ENCODE measurements around the gene IGSF9.

Gene IGSF9

DNA sequence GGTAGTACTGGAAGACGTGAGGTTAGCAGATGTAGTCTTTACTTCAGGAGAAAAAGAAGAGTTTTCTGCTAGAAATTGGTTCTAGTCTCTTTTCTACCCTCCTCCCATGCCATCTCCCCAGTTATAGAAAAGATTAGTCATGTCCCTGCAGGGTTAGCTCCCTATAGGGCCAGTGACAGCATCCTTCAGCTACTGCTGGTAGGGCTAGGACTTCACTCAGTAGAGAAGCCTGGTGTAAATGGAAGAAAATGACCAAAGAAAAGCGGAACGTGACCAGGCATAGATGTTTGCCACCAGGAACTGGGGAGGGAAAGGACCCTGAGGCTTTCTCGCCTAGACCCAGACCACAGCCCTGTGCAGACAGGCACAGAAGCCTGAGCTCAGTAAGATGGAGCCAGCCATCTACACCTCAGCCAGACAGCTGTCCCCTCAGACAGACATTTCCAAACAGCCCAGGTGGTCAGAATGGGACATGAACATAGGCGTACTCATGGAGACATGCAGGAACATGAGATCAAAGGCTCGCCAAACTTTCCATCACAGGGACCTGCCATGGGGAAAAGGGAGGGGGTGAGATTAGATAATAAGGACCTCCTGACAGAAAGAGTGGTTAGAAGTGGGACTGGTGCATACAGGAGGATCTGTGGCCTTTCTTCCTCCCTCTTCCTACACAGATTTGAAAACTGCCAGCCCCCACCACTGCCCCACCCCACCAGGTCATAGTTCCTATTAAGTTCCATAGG, 32.1 kb upstream of the IGSF9 start:
- no peak overlapping the region for H3K4me3 ChIP-seq (ENCODE audit: control insufficient read depth, low read depth, low read length)
- DNase-seq (ENCODE audit: low read depth) = no peak
- no peak for TF ChIP-seq CTCF (conservative IDR thresholded peaks at IDR 0.05; ENCODE audit: control insufficient read depth, insufficient read depth, low read depth, low read length)

DNA sequence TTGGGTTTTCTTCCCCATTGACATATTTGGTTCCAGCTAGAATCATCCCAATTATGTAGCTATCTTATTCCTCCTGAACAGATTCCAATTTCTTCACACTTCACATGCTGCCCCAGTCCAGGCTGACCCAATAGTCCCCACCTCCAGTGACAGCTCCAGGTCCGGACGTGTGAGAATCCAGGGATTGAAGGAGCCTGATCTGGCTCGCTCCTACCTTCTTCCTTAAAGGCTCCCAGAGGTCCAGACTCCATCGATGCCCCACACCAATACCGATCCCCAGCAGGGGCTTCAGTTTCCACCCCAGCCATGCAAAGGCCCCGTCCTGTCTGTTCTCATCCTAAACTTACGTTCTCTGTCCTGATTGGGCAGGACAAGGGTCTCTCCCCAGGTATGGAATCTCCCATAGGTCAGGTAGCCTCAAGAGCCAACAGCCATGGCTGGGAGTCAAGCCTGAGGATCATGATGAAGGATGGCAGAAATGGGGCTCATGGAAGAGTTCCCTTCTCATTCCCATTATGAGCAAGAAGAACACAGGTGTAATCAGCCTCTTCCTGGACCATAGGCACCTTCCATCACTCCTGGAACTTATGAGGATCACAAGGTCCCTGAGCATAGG, 29.0 kb upstream of the IGSF9 start:
- TF ChIP-seq CTCF (conservative IDR thresholded peaks at IDR 0.05; ENCODE audit: control insufficient read depth, insufficient read depth, low read depth, low read length) = no peak
- no peak overlapping the region for H3K4me3 ChIP-seq (ENCODE audit: control insufficient read depth, low read depth, low read length)
- DNase-seq (ENCODE audit: low read depth) = no peak

DNA sequence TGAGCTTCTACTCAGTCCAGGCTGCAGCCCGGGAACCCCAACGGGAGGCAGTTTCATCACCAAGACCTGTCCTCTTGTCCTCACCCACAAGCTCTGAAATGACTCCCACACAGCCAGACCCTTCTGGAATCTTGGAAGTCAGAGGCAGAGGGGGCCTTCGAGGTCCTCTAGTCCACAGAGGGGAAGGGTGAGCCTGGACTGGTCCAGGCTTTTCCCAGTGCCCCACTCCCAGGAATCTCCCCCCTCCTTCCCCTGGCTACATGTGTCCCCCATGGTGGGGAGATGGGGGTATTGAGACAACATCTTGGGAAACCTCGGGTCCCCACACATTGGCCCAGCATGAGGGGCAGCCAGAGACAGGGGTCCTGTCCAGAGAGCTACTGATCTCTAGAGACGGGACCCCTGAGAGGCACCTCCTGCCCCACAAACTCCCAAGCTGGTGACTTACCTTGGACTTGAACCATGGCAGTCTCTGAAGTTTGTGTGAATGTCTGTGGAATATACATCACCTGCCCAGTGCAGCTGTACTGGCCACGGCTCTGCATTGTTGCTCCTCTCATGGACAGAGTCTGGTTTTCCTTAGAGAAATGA, 28.0 kb upstream of the IGSF9 start:
- no peak for DNase-seq (ENCODE audit: low read depth)
- no peak for TF ChIP-seq CTCF (conservative IDR thresholded peaks at IDR 0.05; ENCODE audit: control insufficient read depth, insufficient read depth, low read depth, low read length)

GRCh38 chr1:159972443-159973205, 27.2 kb upstream of the IGSF9 start:
- DNase-seq (ENCODE audit: low read depth) = no peak
- H3K4me3 ChIP-seq (ENCODE audit: control insufficient read depth, low read depth, low read length) = no peak overlapping the region
- no peak for TF ChIP-seq CTCF (conservative IDR thresholded peaks at IDR 0.05; ENCODE audit: control insufficient read depth, insufficient read depth, low read depth, low read length)

More for the DNA sequence above, 28.0 kb upstream of the IGSF9 start:
- H3K4me3 ChIP-seq (ENCODE audit: control insufficient read depth, low read depth, low read length) = no peak overlapping the region

- no peak for TF ChIP-seq CTCF (conservative IDR thresholded peaks at IDR 0.05; ENCODE audit: control insufficient read depth, insufficient read depth, low read depth, low read length)
- H3K4me3 ChIP-seq (ENCODE audit: control insufficient read depth, low read depth, low read length) = no peak overlapping the region
- DNase-seq (ENCODE audit: low read depth) = no peak
Measured at GRCh38 chr1:159970932-159971342, 25.5 kb upstream of the IGSF9 start.

DNA sequence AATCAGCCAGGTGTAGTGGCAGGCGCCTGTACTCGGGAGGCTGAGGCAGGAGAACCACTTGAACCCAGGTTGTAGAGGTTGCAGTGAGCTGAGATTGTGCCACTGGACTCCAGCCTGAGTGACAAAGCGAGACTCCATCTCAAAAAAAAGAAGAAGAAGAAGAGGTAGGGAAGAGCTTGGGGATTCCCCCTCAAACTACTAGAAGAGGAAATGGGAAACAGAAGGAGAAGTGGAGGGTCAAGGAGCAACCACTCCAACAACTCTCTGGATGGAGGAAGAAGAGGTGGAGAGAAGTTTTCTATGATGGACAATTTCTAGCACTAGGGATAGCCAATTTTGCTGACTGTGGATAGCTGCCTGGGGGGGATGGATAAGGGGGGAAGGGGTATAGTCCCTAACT, 23.5 kb upstream of the IGSF9 start:
- DNase-seq (ENCODE audit: low read depth) = no peak
- no peak overlapping the region for H3K4me3 ChIP-seq (ENCODE audit: control insufficient read depth, low read depth, low read length)
- TF ChIP-seq CTCF (conservative IDR thresholded peaks at IDR 0.05; ENCODE audit: control insufficient read depth, insufficient read depth, low read depth, low read length) = no peak

All from fibroblast of mammary gland (primary cell).